AG10803 (cell line): ENCODE results near the gene FBXL19.

Experiments
- DNase-seq: peaks from one replicate; pipeline ENCODE4 v3.0.0; 2010; ENCODE audit warnings: low read depth
- H3K4me3 ChIP-seq: 2 replicates; pipeline ENCODE4 v1.5.1; 2011; ENCODE audit warnings: mild to moderate bottlenecking, low read length, control low read depth
- TF ChIP-seq, protein P1 (sequence below): conservative IDR thresholded peaks from 2 replicates; pipeline ENCODE4 v1.5.1; 2011; ENCODE audit warnings: mild to moderate bottlenecking, low read length, control low read depth, inconsistent platforms

FBXL19 gene

DNA sequence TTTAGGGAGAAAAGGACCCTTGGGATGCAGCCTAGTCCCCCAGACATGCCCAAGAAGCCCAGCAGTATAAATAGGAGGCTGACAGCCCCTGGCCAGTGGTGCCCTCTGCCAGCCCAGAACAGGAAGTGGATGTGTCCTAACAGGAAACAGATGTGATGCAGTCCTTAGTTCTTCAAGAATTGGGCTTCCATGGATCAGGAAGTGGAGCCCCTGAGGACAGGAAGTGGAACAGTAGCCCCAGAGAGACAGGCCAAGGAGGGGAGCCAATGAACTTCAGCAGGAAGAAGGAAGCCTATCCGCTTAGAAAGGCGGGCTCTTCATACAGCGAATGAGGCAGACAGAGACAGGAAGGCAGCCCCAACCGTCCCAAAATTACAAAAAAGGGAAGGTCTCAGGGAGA, 19.8 kb upstream of the FBXL19 start:
- peak; percentile 54 for DNase-seq
- TF ChIP-seq, protein P1, sequence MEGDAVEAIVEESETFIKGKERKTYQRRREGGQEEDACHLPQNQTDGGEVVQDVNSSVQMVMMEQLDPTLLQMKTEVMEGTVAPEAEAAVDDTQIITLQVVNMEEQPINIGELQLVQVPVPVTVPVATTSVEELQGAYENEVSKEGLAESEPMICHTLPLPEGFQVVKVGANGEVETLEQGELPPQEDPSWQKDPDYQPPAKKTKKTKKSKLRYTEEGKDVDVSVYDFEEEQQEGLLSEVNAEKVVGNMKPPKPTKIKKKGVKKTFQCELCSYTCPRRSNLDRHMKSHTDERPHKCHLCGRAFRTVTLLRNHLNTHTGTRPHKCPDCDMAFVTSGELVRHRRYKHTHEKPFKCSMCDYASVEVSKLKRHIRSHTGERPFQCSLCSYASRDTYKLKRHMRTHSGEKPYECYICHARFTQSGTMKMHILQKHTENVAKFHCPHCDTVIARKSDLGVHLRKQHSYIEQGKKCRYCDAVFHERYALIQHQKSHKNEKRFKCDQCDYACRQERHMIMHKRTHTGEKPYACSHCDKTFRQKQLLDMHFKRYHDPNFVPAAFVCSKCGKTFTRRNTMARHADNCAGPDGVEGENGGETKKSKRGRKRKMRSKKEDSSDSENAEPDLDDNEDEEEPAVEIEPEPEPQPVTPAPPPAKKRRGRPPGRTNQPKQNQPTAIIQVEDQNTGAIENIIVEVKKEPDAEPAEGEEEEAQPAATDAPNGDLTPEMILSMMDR = no peak
- H3K4me3 ChIP-seq = no peak overlapping the region

DNA sequence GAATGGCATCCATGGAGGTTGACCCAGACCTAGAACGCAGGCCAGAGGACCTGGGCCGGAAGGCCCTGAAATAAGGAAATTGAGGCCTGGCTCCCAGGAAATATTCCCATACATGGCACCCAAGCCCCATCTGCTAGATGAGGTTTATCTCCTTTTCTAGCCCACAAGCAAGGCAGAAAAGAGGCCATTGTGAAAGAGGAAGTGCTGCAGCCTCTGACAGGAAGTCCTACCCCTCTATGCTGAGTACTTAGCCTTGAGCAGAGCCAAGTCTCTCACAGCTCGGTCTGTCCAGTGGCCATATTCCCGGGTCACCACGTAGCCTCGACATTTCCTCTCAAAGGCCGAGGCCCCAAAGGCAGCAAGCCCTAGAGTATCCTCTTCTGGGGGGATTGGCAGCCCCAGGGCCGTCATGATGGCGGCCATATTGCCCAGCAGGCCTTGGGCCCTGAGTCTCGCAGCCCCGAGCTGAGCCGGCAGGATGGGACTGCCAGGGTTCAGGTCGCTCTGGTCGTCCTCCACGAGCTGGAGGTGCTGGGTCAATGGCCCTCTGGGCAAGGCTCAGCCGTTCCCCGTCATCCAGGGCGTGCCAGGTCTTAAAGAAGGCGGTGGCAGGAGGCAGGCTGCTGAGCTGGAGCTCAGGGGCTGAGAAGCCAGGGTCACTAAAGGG, 19.1 kb upstream of the FBXL19 start:
- H3K4me3 ChIP-seq = no peak overlapping the region
- DNase-seq = no peak
- TF ChIP-seq, protein P1 = no peak

DNA sequence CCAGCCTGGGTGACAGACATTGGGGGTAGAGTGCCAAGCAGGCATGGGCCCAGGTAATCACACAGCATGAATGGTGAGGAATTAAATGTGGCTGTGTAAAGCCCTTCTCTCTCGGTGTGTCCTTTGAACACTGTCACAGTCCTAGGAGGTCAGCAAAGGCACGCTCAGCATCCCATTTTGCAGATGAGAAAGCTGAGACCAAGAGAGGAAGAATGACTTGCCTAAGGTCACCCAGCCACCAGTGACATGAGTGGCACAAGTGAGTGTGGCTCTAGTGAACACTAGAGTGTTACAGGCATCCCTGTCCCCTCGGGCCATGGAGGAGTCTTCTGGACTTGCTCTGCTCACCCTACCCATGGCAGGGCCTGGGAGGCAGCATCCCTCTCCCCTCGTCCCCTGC, 16.3 kb upstream of the FBXL19 start:
- DNase-seq = no peak
- TF ChIP-seq, protein P1 = no peak
- no peak overlapping the region for H3K4me3 ChIP-seq

DNA sequence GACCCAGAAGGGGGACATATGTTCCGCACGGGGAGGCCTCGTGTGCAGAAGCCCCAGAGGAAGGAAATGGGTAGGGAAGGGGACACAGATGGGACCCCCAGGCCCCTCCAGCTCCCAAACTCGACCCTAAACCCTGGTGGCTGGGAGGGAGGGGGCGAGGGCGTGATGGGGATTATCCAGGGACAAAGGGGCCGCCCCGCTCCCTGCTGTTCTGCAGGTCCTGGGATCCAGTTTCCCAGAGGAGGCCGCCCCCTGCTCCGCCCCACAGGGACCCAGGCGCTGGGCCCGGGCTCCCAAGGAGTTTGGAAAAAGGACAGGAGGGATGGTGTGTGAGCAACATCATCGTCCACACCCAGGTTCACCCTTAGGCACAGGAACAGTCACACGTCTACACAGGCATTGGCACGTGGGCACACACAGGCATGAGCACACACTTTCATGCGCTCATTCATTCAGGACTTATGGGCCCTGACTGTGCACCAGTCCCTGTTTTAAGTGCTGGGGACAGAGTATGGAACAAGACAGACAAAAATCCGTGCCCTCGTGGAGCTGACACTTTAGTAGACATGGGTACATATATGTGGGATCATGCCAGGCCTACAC, 12.8 kb upstream of the FBXL19 start:
- H3K4me3 ChIP-seq = no peak overlapping the region
- TF ChIP-seq, protein P1 = no peak
- DNase-seq = no peak

DNA sequence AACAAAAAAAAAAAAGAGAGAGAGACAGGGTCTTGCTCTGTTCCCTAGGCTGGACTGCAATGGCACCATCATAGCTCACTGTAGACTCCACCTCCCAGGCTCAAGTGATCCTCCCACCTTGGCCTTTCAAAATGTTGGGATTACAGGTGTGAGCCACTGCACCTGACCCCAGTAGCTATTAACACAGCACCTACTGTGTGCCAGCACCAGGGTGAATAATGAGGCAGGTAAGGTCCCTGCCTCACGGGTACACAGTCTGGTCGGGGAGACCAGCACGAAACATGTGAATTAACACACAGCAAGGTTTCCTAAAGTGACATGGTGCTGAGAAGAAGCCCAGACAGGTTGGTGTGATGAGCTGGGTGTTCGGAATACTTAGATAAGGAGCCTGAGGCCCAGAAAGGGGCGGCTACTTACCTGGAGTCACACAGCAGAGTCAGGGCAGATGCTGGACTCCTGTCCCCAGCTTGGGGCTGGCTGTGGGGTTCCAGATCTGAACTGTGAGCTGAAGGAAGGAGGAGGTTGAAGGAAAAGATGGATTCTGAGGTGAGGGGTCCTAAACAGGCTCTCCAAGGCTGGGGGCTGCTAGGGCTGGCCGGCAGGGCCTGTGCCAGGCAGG, 10.5 kb upstream of the FBXL19 start:
- TF ChIP-seq, protein P1 = no peak
- DNase-seq = no peak
- H3K4me3 ChIP-seq = no peak overlapping the region

DNA sequence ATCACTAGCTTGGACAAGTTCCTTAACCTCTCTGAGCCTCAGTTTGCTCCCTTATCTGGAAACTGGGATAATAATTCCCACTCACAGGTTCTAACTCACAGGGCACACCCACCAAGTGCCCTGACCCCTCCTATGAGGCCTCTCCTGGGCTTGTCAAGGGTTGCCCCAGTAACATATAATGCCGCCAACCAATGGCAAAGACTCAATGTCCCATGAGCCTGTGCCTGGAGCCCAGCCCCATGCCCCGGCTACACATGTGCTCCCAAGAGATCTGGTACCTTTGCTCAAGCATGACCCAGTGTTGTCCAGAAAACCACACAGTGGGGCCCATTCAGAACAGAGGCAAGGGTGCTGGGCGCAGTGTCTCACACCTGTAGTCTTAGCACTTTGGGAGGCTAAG, 8.5 kb upstream of the FBXL19 start:
- H3K4me3 ChIP-seq = no peak overlapping the region
- TF ChIP-seq, protein P1 = no peak
- DNase-seq = no peak

DNA sequence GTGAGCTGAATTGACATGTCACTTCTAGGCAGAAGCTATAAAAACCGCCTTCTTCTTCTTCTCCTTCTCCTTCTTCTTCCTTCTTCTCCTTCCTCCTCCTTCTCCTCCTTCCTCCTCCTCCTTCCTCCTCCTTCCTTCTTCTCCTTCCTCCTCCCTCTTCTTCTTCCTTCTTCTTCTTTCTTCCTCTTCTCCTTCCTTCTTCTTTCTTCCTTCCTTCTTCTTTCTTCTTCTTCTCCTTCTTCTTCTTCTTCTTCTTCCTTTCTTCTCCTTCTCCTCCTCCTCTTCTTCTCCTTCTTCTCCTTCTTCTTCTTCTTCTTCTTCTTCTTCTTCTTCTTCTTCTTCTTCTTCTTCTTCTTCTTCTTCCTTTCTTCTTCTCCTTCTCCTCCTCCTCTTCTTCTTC, 4.8 kb upstream of the FBXL19 start:
- no peak for DNase-seq
- TF ChIP-seq, protein P1 = no peak
- H3K4me3 ChIP-seq = no peak overlapping the region
